ENCODE measurements around the gene TUSC2.
"Not testable (repeated sequence)": the region's sequence is repeated elsewhere in the genome, so short reads cannot be mapped to it uniquely, and the experiment has no call there.

TUSC2 gene

GRCh38 chr3:50318615-50319014 lies 9.4 kb downstream of the TUSC2 start:
- DNase-seq (ENCODE audit: low read depth), result no peak
- no peak for TF ChIP-seq CTCF (conservative IDR thresholded peaks at IDR 0.05; ENCODE audit: low read depth, low read length)
- no peak overlapping the region for H3K4me3 ChIP-seq (ENCODE audit: low read depth, low read length)

- no peak overlapping the region for H3K4me3 ChIP-seq (ENCODE audit: low read depth, low read length)
- no peak for DNase-seq (ENCODE audit: low read depth)
- no peak for TF ChIP-seq CTCF (conservative IDR thresholded peaks at IDR 0.05; ENCODE audit: low read depth, low read length)
Measured at GRCh38 chr3:50318163-50318562, 9.9 kb downstream of the TUSC2 start.

DNA sequence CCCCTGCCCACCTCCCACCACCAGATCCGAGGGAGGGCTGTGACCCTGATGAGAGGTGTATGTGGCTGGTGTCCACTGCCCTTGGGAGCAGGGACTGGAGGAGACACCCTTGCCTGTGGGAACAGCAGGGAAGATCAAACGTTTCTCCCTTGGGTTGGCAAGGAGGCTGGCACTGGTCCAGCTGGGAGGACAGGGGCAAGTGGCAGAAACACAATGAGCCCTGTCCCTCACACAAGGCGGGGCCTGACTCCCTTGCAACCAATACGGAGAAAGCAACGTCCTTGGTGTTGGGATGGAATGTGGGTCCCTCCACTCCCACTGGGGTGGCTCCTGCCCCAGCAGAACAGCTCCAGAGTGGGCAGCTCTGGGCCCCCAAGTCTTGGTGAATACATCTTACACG lies 10.7 kb downstream of the TUSC2 start:
- no peak for DNase-seq (ENCODE audit: low read depth)
- no peak for TF ChIP-seq CTCF (conservative IDR thresholded peaks at IDR 0.05; ENCODE audit: low read depth, low read length)
- H3K4me3 ChIP-seq (ENCODE audit: low read depth, low read length), result no peak overlapping the region

- TF ChIP-seq CTCF (conservative IDR thresholded peaks at IDR 0.05; ENCODE audit: low read depth, low read length), result no peak
- no peak overlapping the region for H3K4me3 ChIP-seq (ENCODE audit: low read depth, low read length)
- peak; percentile 51 for DNase-seq (ENCODE audit: low read depth)
Measured at GRCh38 chr3:50316657-50317242, 11.3 kb downstream of the TUSC2 start.

DNA sequence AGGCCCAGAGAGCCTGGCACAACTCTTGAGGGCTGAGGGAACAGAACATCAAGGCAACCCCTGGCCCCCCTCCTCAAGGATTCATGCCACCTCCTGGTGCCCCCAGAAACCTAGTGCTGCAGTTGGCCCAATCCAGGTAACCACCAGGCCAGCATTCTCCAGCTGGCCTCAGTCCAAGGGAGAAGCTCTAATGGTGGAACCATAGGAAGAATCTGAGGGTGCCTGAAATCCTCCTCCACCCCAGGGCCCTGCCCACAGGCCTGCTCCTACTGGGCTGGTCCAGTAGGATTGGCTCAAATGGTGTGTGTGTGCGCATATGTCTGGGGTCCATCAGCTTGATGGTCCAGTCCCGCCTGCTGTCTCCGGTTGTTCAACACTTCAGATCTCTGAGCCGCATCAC lies 13.2 kb downstream of the TUSC2 start:
- DNase-seq (ENCODE audit: low read depth), result no peak
- no peak overlapping the region for H3K4me3 ChIP-seq (ENCODE audit: low read depth, low read length)
- no peak for TF ChIP-seq CTCF (conservative IDR thresholded peaks at IDR 0.05; ENCODE audit: low read depth, low read length)

- no peak for TF ChIP-seq CTCF (conservative IDR thresholded peaks at IDR 0.05; ENCODE audit: low read depth, low read length)
- no peak for DNase-seq (ENCODE audit: low read depth)
- no peak overlapping the region for H3K4me3 ChIP-seq (ENCODE audit: low read depth, low read length)
Measured at GRCh38 chr3:50314342-50314741, 13.7 kb downstream of the TUSC2 start.

DNA sequence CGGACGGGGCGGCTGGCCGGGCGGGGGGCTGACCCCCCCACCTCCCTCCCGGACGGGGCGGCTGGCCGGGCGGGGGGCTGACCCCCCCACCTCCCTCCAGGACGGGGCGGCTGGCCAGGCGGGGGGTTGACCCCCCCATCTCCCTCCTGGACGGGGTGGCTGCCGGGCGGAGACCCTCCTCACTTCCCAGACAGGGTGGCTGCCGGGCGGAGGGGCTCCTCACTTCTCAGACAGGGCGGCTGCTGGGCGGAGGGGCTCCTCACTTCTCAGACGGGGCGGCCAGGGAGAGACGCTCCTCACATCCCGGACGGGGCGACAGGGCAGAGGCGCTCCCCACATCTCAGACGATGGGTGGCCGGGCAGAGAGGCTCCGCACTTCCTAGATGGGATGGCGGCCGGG lies 16.0 kb downstream of the TUSC2 start:
- DNase-seq (ENCODE audit: low read depth); H3K4me3 ChIP-seq (ENCODE audit: low read depth, low read length): not testable (repeated sequence)

Data from choroid plexus epithelial cell (primary cell).